GM18907 (cell line): ENCODE results near the gene MPLKIP.
A peak's percentile ranks its signal among the peaks of the same experiment; 100 is the strongest.
"Not testable (repeated sequence)": the region's sequence is repeated elsewhere in the genome, so short reads cannot be mapped to it uniquely, and the experiment has no call there.

Experiments
- ATAC-seq: cut with Tn5 transposase; IDR thresholded peaks from one replicate; pipeline ENCODE4 v1.9.1; 2021; ENCODE audit warnings: mild to moderate bottlenecking, moderate library complexity; ENCODE audit not compliant: unreplicated experiment

Gene MPLKIP

DNA sequence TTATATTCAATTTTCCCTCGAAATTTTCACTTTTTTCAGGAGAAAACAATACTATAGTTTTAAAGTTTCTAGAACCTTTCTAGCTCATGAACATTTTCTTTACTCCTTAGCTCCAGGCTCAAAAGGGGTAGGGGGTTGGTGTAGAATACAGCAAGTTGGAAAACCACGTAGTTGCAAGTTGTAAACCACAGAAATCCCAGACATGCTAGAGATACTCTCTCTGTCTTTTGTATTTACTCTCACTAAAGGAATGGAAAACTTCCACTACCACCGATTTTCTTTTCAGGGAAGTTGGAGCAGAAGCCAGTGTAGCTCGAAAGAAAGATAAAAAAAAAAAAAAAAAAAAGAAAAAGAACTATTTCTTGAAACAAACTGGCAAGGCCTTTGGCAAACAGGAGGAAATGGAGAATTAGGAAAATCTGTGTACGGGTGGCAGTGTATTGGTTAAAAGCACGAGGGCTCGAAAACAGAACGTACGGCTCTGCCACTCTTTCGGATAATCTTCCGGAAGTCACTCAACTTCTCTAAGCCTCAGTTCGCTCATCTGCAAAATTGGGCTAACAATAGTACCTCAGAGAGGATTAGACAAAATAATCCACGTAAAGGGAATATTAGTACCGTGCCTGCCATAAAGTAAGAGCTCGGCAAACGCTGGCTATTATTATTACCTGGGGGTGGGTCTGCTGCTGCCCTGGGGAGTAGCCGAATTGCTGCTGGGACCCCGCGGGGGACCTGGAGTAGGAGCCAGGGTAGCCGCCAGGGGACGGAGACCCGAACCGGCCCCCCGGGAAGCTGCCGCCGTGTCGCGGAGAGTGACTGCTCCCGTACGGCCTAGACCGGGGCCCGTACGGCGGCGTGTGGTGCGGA, 628 bp downstream of the MPLKIP start:
- peak; percentile 3 for ATAC-seq

- ATAC-seq, result no peak
These were observed 11.5 kb downstream of the MPLKIP start for GRCh38 chr7:40122940-40123254.

DNA sequence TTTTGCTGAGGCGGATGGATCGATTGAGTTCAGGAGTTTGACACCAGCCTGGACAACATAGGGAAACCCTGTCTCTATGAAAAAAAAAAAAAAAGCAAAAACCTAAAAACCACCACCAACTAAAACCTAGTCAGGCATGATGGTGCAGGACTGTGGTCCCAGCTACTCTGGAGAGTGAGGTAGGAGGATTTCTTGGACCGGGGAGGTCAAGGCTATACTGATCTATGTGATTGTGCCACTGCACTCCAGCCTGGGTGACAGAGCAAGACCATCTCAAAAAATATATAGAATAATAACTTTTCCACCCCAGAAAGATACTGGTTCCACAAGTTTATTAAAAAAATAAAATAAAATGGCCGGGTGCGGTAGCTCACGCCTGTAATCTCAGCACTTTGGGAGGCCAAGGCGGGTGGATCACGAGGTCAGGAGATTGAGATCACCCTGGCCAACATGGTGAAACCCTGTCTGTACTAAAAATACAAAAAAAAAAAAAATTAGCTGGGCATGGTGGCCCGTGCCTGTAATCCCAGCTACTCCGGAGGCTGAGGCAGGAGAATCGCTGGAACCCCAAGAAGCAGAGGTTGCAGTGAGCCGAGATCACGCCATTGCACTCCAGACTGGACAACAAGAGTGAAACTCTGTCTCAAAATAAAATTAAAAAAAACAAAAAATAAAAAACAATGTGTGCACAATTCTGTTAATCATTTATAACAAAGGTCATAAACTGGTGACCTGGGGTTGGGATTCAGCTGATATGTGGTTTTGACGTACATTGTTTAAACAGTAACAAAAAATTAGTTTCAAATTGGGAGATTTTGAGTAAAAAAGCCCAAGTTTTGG, 12.1 kb downstream of the MPLKIP start:
- ATAC-seq, result not testable (repeated sequence)

DNA sequence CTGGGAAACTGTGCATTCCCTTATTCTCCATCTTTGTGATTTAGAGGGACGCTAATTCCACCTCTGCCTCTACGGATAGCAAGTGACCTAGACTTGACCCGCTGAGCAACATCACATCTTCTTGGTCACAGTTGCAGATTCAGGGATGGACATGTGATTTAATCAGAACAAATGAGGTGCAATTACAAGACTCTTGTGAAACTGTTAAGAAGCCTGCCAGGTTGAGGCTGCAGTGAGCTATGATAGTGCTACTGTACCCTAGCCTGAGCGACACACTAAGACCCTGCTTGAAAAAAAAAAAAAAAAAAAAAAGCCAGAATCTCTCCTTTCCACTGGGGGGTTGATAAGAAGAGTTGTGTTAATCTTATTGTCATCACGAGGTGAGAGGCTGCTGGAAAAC, 14.4 kb downstream of the MPLKIP start:
- no peak for ATAC-seq

- not testable (repeated sequence) for ATAC-seq
These were observed 16.2 kb downstream of the MPLKIP start for GRCh38 chr7:40118201-40118600.

GRCh38 chr7:40117199-40117598, 17.2 kb downstream of the MPLKIP start:
- ATAC-seq, result not testable (repeated sequence)

- ATAC-seq, result no peak
These were observed 18.5 kb downstream of the MPLKIP start for GRCh38 chr7:40115936-40116335.

DNA sequence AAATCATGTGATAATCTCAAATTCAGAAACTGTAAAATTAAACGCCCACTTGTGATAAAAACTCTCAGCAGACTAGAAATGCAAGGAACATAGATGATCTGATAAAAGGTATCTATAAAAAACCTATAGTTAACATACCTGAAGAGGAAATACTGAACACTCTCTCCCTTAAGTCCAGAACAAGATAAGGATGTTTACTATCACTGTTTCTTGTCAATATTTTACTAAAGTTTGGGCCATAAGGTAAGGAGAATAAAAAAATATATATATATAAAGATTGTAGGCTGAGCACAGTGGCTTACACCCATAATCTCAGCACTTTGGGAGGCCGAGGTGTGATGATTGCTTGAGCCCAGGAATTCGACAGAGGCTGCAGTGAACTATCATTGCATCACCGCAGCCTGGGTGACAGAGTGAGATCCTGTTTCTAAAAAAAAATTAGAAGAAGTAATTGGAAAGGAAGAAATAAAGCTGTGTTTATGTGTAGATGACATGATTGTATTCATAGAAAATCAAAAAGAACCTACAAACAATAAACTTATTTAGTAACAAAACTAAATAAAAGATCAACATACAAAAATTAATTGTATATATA, 28.4 kb downstream of the MPLKIP start:
- ATAC-seq, result no peak

- ATAC-seq, result no peak
These were observed 31.5 kb downstream of the MPLKIP start for GRCh38 chr7:40102897-40103296.

- ATAC-seq, result no peak
These were observed 33.2 kb downstream of the MPLKIP start for GRCh38 chr7:40101201-40101600.

DNA sequence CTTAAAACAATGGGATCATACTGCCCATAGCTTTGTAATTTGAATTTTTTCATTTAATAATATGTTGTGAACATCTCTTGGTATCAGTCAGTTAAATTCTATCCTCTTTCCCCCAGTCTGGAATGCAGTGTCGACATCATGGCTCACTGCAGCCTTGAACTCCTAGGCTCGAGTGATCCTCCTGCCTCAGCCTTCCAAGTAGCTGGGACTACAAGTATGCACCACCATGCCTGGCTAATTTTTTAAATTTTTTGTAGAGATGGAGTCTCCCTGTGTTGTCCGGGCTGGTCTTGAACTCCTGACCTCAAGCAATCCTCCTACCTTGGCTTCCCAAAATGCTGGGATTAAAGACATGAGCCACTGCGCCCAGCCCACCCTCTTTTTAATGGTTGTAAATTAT, 34.6 kb downstream of the MPLKIP start:
- ATAC-seq, result no peak

DNA sequence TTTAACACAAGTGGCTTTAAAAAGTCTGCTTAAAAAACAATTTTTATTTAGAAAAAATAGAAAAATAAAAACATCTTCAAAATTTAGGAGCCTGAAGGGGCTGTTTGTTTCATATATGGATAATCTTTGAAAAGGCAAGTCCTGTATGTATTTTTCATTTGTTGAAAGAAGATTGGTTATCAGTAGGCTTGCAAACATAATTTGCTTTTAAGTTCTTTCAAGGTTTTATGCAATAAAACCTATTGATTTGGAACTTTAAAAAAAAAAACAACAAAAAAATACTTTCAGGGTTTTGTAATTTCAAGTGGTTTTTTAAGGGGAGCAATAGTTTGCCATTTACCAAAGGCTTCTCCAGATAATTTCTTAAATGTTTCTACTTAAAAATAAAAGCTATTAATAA, 35.6 kb downstream of the MPLKIP start:
- ATAC-seq, result no peak

GRCh38 chr7:40097728-40098127, 36.7 kb downstream of the MPLKIP start:
- ATAC-seq, result no peak

DNA sequence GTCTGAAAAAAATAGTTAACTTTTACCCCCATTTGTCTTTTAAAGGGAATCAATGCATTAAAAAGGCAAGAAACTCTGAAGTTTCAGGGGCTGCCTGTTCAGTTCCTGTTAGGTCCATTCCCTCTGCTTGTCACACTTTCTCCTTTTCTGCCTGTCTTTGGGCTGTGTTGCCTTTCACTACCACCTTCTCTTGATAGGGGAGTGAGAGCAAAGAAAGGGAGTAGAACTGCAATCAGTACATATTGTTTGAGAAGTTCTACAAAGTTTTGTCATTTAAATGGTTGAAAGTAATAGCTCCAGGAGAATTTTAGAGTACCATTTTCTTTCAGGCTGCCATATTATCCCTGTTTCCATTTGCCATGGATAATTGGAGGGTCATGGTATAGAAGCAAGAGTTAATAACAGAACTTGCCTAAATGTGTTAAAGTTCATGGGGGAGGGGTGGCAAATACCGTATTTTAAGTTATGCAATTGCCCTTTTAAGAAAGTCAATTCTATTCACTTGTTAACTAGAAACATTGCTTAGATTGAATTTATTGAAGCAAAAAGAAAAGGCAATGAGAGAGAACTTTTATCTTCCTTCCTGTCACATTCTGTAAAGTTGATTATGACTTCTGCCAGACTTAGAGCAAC, 38.6 kb downstream of the MPLKIP start:
- no peak for ATAC-seq

DNA sequence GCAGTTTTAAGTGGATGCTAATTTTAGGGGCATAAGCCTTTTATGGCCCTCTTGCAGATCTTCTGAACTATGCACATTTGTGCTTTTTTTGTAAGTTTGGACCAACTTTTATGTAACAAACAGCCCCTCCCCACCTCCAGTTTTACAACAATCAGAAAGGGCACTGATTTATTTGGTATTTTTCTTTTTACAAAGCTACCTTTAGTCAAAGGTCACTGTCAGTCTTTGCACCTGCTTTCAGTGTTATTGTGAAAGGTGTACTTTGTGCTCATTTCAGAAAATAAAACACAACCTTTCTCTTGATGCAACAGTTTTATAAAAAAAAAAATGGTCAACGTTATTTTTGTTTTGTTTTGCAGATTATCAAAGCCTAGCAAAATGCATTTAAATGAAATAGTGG, 39.2 kb downstream of the MPLKIP start:
- ATAC-seq, result no peak

DNA sequence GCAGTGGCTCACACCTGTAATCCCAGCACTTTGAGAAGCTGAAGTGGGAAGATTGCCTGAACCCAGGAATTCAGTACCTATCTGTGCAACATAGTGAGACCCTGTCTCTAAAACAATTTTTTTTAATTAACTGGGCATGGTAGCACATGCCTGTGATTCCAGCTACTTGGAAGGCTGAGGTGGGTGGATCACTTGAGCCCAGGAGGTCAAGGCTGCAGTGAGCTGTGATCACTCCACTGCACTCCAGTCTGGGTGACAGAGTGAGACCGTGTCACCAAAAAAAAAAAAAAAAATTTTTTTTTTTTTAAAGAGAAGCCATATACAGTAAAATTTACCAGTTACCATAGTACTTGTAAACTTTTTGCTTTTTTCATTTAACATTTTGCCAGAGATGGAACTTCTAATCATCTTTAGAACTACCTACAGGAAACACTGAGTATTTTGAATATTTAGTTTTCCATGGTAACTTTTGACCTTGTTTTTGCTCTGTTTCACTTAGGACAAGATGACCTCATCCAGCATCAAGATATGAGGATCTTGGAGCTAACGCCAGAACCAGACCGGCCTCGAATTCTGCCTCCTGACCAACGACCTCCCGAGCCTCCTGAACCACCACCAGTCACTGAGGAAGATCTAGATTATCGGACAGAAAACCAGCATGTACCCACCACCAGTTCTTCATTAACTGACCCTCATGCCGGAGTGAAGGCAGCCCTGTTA, 40.6 kb downstream of the MPLKIP start:
- ATAC-seq, result no peak

DNA sequence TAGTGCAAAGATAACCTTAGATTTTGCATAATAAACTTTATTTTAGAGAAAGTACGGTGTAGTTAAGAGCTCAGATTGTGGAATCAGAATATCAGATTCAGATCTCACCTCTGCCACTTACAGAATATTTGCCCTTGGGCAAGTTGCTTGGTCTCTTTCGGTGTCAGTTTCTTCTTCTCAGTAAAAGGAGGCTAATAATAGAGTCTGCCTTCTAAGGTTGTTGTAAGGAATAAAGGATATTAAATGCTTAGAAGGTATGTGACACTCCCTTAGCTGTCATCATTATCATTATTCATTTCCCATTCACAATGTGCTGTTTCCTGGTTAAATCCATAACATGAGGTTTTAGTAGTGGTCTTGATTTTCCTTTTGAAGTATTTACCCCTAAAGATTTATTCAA, 42.2 kb downstream of the MPLKIP start:
- ATAC-seq, result no peak

- ATAC-seq, result no peak
These were observed 56.6 kb downstream of the MPLKIP start for GRCh38 chr7:40077849-40078248.
